Measurements from ENCODE around the gene PYGM. TPM values are rescaled to one million over a fixed set of nuclear protein-coding genes. Genes with fewer than 3 reads are reported as not detected.

PYGM gene
- total and polyA plus RNA-seq, 2 of the 13 experiments (the other 11 are each of a cell fraction or from before 2014, with no cell fraction given) = 0.11 to 0.12 TPM

GRCh38 chr11:64777449-64778222 lies 17.9 kb upstream of the PYGM start (continued):
- TF ChIP-seq GMEB1 (CRISPR knock-in tag; IDR thresholded peaks at IDR 0.05; ENCODE audit: borderline replicate concordance) (0 out of 2 replicates have a peak, but pooled peaks have one; percentile 39), CREB1 (IDR thresholded peaks at IDR 0.05) (0 out of 2 replicates have a peak, but pooled peaks have one; percentile 15), CREB1 (CRISPR knock-in tag; IDR thresholded peaks at IDR 0.05) (no peak), CAMTA2 (CRISPR knock-in tag; IDR thresholded peaks at IDR 0.05; ENCODE audit: borderline replicate concordance) (0 out of 2 replicates have a peak, but pooled peaks have one; percentile 64), ZNF747 (CRISPR knock-in tag; IDR thresholded peaks at IDR 0.05; ENCODE audit: borderline replicate concordance) (no peak), ZBTB43 (CRISPR knock-in tag; conservative IDR thresholded peaks at IDR 0.05) (no peak), SALL1 (CRISPR knock-in tag; IDR thresholded peaks at IDR 0.05) (0 out of 2 replicates have a peak, but pooled peaks have one; percentile 31), MIER2 (CRISPR knock-in tag; IDR thresholded peaks at IDR 0.05) (peak; percentile 67; the same call in 1 of the 2 replicates), FOXK1 (CRISPR knock-in tag; IDR thresholded peaks at IDR 0.05; ENCODE audit: borderline replicate concordance, low read depth) (no peak), ZNF281 (CRISPR knock-in tag; IDR thresholded peaks at IDR 0.05; ENCODE audit: borderline replicate concordance) (peak; percentile 29; the same call in 1 of the 2 replicates), ZSCAN9 (CRISPR knock-in tag; IDR thresholded peaks at IDR 0.05; ENCODE audit: borderline replicate concordance) (no peak; the same call in 1 of the 2 replicates), ZBTB14 (CRISPR knock-in tag; IDR thresholded peaks at IDR 0.05) (peak; percentile 70; the same call in 1 of the 2 replicates), ZFX (CRISPR knock-in tag; IDR thresholded peaks at IDR 0.05; ENCODE audit: low read depth) (no peak), FIP1L1 (IDR thresholded peaks at IDR 0.05; ENCODE audit: borderline replicate concordance, insufficient read depth, low read depth, low read length) (no peak), ATRX (CRISPR knock-in tag; IDR thresholded peaks at IDR 0.05; ENCODE audit: borderline replicate concordance) (no peak), SETDB1 (CRISPR knock-in tag; IDR thresholded peaks at IDR 0.05; ENCODE audit: borderline replicate concordance) (no peak), ZNF891 (CRISPR knock-in tag; IDR thresholded peaks at IDR 0.05) (0 out of 2 replicates have a peak, but pooled peaks have one; percentile 56), MIER3 (CRISPR knock-in tag; IDR thresholded peaks at IDR 0.05; ENCODE audit: borderline replicate concordance) (no peak), EP300 (IDR thresholded peaks at IDR 0.05; ENCODE audit: low read depth in 2 of 2, low read length in 2 of 2) (no peak), EP300 (CRISPR knock-in tag; IDR thresholded peaks at IDR 0.05; ENCODE audit: borderline replicate concordance) (no peak), CHD2 (IDR thresholded peaks at IDR 0.05; ENCODE audit: low read depth, low read length) (no peak), ZNF17 (CRISPR knock-in tag; IDR thresholded peaks at IDR 0.05) (no peak)

All from HepG2 (cell line).